Femur (tissue), 1 donor: Measurements from ENCODE around the gene MAMDC4.
"Not testable (repeated sequence)": the region's sequence is repeated elsewhere in the genome, so short reads cannot be mapped to it uniquely, and the experiment has no call there.

Source experiments
- DNase-seq: peaks from one replicate; pipeline ENCODE4 v3.0.0-alpha.2; 2017

Gene MAMDC4

GRCh38 chr9:136851941-136852663 is at the start of gene MAMDC4:
Gene MAMDC4 (plus strand): TSS chr9:136852346. CDS start chr9:136852417, 71 bp downstream.
- DNase-seq, result peak; percentile 26

GRCh38 chr9:136803009-136803550 is 49.1 kb upstream of the MAMDC4 start:
- not testable (repeated sequence) for DNase-seq

- no peak for DNase-seq
These were observed 48.3 kb upstream of the MAMDC4 start for GRCh38 chr9:136803551-136804508.

GRCh38 chr9:136804509-136805206 is 47.5 kb upstream of the MAMDC4 start:
- no peak for DNase-seq

GRCh38 chr9:136805207-136805740 is 46.9 kb upstream of the MAMDC4 start:
- no peak for DNase-seq

- no peak for DNase-seq
These were observed 46.1 kb upstream of the MAMDC4 start for GRCh38 chr9:136806067-136806466.

- no peak for DNase-seq
These were observed 45.4 kb upstream of the MAMDC4 start for GRCh38 chr9:136806631-136807201.

- DNase-seq, result peak; percentile 86
These were observed 44.7 kb upstream of the MAMDC4 start, which contains the start of gene RABL6 for GRCh38 chr9:136807281-136808074. Gene RABL6 (plus strand): TSS chr9:136807948. CDS start chr9:136808197, 249 bp downstream.

- DNase-seq, result peak; percentile 45
These were observed 43.9 kb upstream of the MAMDC4 start for GRCh38 chr9:136808075-136808805.

GRCh38 chr9:136808806-136809158 is 43.4 kb upstream of the MAMDC4 start:
- DNase-seq, result no peak

- DNase-seq, result peak; percentile 13
These were observed 37.3 kb upstream of the MAMDC4 start for GRCh38 chr9:136814725-136815421.

- DNase-seq, result no peak
These were observed 36.7 kb upstream of the MAMDC4 start for GRCh38 chr9:136815422-136815782.

- DNase-seq, result no peak
These were observed 30.9 kb upstream of the MAMDC4 start for GRCh38 chr9:136820971-136821825.

- DNase-seq, result no peak
These were observed 30.2 kb upstream of the MAMDC4 start for GRCh38 chr9:136821826-136822544.

GRCh38 chr9:136823136-136824046 is 28.8 kb upstream of the MAMDC4 start:
- DNase-seq, result no peak

GRCh38 chr9:136824496-136825225 is 27.5 kb upstream of the MAMDC4 start:
- DNase-seq, result no peak
